Sigmoid colon (tissue), 7 donors: ENCODE results near the gene SP7. TPM values are rescaled to one million over a fixed set of nuclear protein-coding genes. Genes with fewer than 3 reads are reported as not detected.

Source experiments
- DNase-seq: peaks from one replicate; pipeline ENCODE4 v3.0.0-alpha.2; 2019
- H3K27ac ChIP-seq, 4 donors: fragments of 200-600 bp; sonication (generic); one replicate each; pipeline ENCODE4 v1.5.1; 2016 to 2019; ENCODE audit warnings: mild to moderate bottlenecking in 1 of 4
- H3K27me3 ChIP-seq, 3 donors: fragments of 200-600 bp; sonication (generic); one replicate each; pipeline ENCODE4 v1.5.1; 2019; ENCODE audit warnings: mild to moderate bottlenecking in 1 of 3
- H3K36me3 ChIP-seq, 4 donors: fragments of 200-600 bp; sonication (generic); one replicate each; pipeline ENCODE4 v1.5.1; 2016 to 2019
- H3K4me1 ChIP-seq, 4 donors: fragments of 200-600 bp; sonication (generic); one replicate each; pipeline ENCODE4 v1.5.1; 2017 to 2019
- H3K4me3 ChIP-seq, 4 donors: fragments of 200-600 bp; sonication (generic); one replicate each; pipeline ENCODE4 v1.5.1; 2017 to 2019; ENCODE audit warnings: mild to moderate bottlenecking in 2 of 4, moderate library complexity in 1 of 4
- H3K9me3 ChIP-seq, 4 donors: fragments of 200-600 bp in 3 of 4; sonication (generic) in 3 of 4; one replicate each; pipeline versions ENCODE4 v1.5.1 to v1.6.1; 2013 to 2019
- EP300 ChIP-seq, 4 donors: sonication (generic); formaldehyde crosslinking; IDR thresholded peaks; one replicate each; pipeline ENCODE4 v1.6.1; 2017; ENCODE audit warnings: antibody characterized with exemption in 4 of 4
- POLR2A ChIP-seq, 2 donors: fragments of 450-650 bp; IDR thresholded peaks; one replicate each; pipeline ENCODE4 v1.6.1; 2016; ENCODE audit warnings: antibody characterized with exemption in 2 of 2, mild to moderate bottlenecking in 2 of 2, moderate library complexity in 2 of 2
- POLR2AphosphoS5 ChIP-seq, 4 donors: sonication (generic); formaldehyde crosslinking; IDR thresholded peaks; one replicate each; pipeline ENCODE4 v1.6.1; 2017; ENCODE audit warnings: antibody characterized with exemption in 4 of 4
- WGBS, 2 donors: extraction: QIAGEN DNeasy Blood & Tissue Kit; methylation state at CpG; one replicate each; pipeline ENCODE4 v1.1.7; 2013; 5-methylcytosine and 5-hydroxymethylcytosine counted together
- intact Hi-C: fragments of 100-400 bp; cut with DNase I; formaldehyde crosslinking; loops from one replicate; pipeline ENCODE4 v1.15.1; 2023
- polyA plus RNA-seq, 3 donors: library from polyadenylated mRNA; stranded (reverse); fragments of 200-250 nt; gene quantifications; one replicate each; pipeline ENCODE4 v1.2.3, GENCODE V29; 2013
- total RNA-seq, 4 donors: library from RNA; depleted of rRNA; stranded (reverse); fragments of >200 nt; gene quantifications; one replicate each; pipeline ENCODE4 v1.1.0, GENCODE V29; 2016
- TF ChIP-seq, protein P1 (sequence below), 4 experiments: fragments of 450-650 bp in 3 of 4; fragments of 200-600 bp in 1 of 4; IDR thresholded peaks; one replicate each; pipeline ENCODE4 v1.5.1; 2016 to 2019; ENCODE audit warnings: antibody characterized with exemption in 4 of 4, mild to moderate bottlenecking in 3 of 4, moderate library complexity in 2 of 4
- donor health status: healthy with polysubstance abuse.
- donor health status: Bipolar disorder and iron deficiency.
- donor health status: healthy.

Gene SP7
- total and polyA plus RNA-seq, 7 donors, result not detected

DNA sequence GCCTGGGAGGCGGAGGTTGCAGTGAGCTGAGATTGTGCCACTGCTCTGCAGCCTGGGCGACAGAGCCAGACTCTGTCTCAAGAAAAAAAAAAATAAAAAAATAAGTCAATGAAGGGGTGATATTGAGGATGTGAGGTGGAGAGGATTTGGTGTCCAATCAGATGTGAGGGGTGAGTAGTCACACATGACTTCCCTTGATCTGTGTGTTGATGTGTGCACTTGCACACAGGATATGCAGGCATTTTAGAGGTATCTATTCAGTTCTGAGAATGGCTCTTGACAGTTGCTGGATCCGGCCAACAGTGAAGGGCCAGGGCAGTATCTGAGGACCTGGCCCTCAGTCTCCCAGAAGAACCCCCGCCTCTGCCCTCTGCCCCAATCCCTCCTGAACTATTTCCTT, 7.8 kb upstream of the SP7 start:
- DNase-seq, result no peak
- Histone ChIP-seq H3K27me3 (peaks cover 0 to 3% (median 2%) of the 10 kb centered on the region in 3 donors), H3K4me3 (peak overlapping the region in 1 of 4 donors; percentile 63), H3K27ac (peak overlapping the region in 1 of 4 donors; percentile 90), H3K4me1 (peaks cover 0 to 15% (median 13%) of the 10 kb centered on the region in 4 donors), H3K36me3 (no peaks in the 10 kb centered on the region), H3K9me3 (no peaks in the 10 kb centered on the region)
- TF ChIP-seq POLR2AphosphoS5 (IDR thresholded peaks at IDR 0.05), result no peak
- TF ChIP-seq POLR2A (IDR thresholded peaks at IDR 0.05), result no peak
- TF ChIP-seq, protein P1, sequence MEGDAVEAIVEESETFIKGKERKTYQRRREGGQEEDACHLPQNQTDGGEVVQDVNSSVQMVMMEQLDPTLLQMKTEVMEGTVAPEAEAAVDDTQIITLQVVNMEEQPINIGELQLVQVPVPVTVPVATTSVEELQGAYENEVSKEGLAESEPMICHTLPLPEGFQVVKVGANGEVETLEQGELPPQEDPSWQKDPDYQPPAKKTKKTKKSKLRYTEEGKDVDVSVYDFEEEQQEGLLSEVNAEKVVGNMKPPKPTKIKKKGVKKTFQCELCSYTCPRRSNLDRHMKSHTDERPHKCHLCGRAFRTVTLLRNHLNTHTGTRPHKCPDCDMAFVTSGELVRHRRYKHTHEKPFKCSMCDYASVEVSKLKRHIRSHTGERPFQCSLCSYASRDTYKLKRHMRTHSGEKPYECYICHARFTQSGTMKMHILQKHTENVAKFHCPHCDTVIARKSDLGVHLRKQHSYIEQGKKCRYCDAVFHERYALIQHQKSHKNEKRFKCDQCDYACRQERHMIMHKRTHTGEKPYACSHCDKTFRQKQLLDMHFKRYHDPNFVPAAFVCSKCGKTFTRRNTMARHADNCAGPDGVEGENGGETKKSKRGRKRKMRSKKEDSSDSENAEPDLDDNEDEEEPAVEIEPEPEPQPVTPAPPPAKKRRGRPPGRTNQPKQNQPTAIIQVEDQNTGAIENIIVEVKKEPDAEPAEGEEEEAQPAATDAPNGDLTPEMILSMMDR (IDR thresholded peaks at IDR 0.05), result no peak
- TF ChIP-seq EP300 (IDR thresholded peaks at IDR 0.05), result no peak
- 91 to 96% methylated on average over 4 of the region's 4 CpGs for WGBS, 2 donors
- intact Hi-C loops, result no loop called here

DNA sequence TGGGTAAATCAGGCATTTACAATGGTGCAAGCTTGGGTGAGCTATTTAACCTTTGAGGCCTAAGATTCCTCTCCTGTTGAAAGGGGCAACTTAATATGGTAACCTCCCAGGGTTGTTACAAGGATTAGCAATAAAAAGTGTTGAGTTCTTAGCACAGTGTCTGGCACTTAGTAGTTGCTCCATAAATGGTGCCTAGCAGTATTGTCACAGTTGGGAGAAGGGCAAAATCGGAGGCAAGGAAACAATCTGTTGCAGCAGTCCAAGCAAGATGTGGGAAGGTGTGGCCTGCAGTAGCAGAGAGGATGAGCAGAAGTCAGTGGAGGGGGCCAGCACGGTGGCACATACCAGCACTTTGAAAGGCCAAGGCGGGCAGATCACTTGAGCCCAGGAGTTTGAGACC, 7.3 kb upstream of the SP7 start:
- no peak overlapping the region for H3K27ac ChIP-seq
- H3K9me3 ChIP-seq, result no peaks in the 10 kb centered on the region
- H3K4me3 ChIP-seq, result no peak overlapping the region
- 59 to 80% methylated on average over 3 of the region's 3 CpGs for WGBS, 2 donors
- TF ChIP-seq EP300 (IDR thresholded peaks at IDR 0.05), result no peak
- TF ChIP-seq POLR2A (IDR thresholded peaks at IDR 0.05), result no peak
- no peak for TF ChIP-seq POLR2AphosphoS5 (IDR thresholded peaks at IDR 0.05)
- TF ChIP-seq, protein P1 (IDR thresholded peaks at IDR 0.05), result no peak
- peaks cover 0 to 8% (median 7%) of the 10 kb centered on the region in 3 donors for H3K27me3 ChIP-seq
- no peaks in the 10 kb centered on the region for H3K36me3 ChIP-seq
- H3K4me1 ChIP-seq, result peaks cover 0 to 15% (median 13%) of the 10 kb centered on the region in 4 donors
- intact Hi-C loops, result no loop called here
- DNase-seq, result no peak

DNA sequence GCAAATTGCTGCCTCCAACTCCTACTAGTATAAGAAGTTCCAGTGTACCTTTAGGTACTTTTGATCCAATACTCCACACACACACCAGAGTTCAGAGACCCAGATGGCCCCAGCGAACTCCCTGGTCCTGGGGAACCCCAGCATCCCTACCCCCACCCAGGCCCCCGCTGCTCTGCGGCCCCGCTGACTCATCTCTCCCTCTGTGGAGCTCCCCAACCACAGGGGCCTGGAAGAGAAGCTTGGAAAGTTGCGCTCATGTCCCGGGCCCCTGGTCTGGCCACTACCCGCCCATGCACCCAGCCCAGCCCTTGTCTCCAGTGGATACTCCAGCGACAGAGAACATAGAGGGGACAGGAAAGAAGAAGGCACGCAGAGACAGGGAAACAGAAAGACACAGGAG, 4.2 kb upstream of the SP7 start:
- H3K4me1 ChIP-seq, result peaks cover 0 to 10% (median 7%) of the 10 kb centered on the region in 4 donors
- no peaks in the 10 kb centered on the region for H3K36me3 ChIP-seq
- WGBS, 2 donors, result 76 to 82% methylated on average over 9 of the region's 9 CpGs
- peaks cover 0 to 38% (median 34%) of the 10 kb centered on the region in 3 donors for H3K27me3 ChIP-seq
- H3K9me3 ChIP-seq, result no peaks in the 10 kb centered on the region
- intact Hi-C loops, result no loop called here
- no peak overlapping the region for H3K27ac ChIP-seq
- H3K4me3 ChIP-seq, result no peak overlapping the region
- TF ChIP-seq POLR2AphosphoS5 (IDR thresholded peaks at IDR 0.05) (no peak), EP300 (IDR thresholded peaks at IDR 0.05) (no peak), POLR2A (IDR thresholded peaks at IDR 0.05) (no peak)
- TF ChIP-seq, protein P1 (IDR thresholded peaks at IDR 0.05), result no peak
- no peak for DNase-seq

- intact Hi-C loops, result no loop called here
Measured at GRCh38 chr12:53338916-53339315, 2.8 kb upstream of the SP7 start.

More at GRCh38 chr12:53338916-53339315, 2.8 kb upstream of the SP7 start:
- Histone ChIP-seq H3K27me3 (peaks cover 0 to 50% (median 44%) of the 10 kb centered on the region in 3 donors), H3K27ac (no peak overlapping the region), H3K9me3 (no peaks in the 10 kb centered on the region), H3K4me1 (peaks cover 0 to 1% (median 0%) of the 10 kb centered on the region in 4 donors), H3K36me3 (no peaks in the 10 kb centered on the region), H3K4me3 (no peak overlapping the region)
- 37 to 58% methylated on average over 6 of the region's 6 CpGs for WGBS, 2 donors
- TF ChIP-seq POLR2A (IDR thresholded peaks at IDR 0.05), result no peak
- TF ChIP-seq, protein P1 (IDR thresholded peaks at IDR 0.05), result no peak
- DNase-seq, result no peak
